ENCODE measurements around the gene KRTAP10-5. TPM values are rescaled to one million over a fixed set of nuclear protein-coding genes. Genes with fewer than 3 reads are reported as not detected.

The KRTAP10-5 gene
- total RNA-seq, 1 experiment from 2014 or later = not detected

GRCh38 chr21:44555200-44555875 lies 25.1 kb downstream of the KRTAP10-5 start:
- Mint-ChIP-seq H3K27ac (no peak overlapping the region), H3K4me3 (no peak overlapping the region), H3K27me3 (ENCODE audit: low read depth) (no peaks in the 10 kb centered on the region; the same call in none of the 2 replicates), H3K4me1 (peaks cover 37% of the 10 kb centered on the region), H3K36me3 (no peaks in the 10 kb centered on the region), H3K9me3 (peaks cover under 1% of the 10 kb centered on the region)
- DNase-seq (ENCODE audit: low spot score) (no peak), ATAC-seq (no peak)
- TF ChIP-seq OVOL2 (CRISPR knock-in tag; IDR thresholded peaks at IDR 0.05; ENCODE audit: borderline replicate concordance) (no peak), NR3C1 (CRISPR knock-in tag; conservative IDR thresholded peaks at IDR 0.05; ENCODE audit: low read depth) (no peak), ETV6 (CRISPR knock-in tag; IDR thresholded peaks at IDR 0.05) (no peak), GRHL2 (CRISPR knock-in tag; IDR thresholded peaks at IDR 0.05; ENCODE audit: insufficient replicate concordance, severe bottlenecking) (no peak), NR1H2 (CRISPR knock-in tag; IDR thresholded peaks at IDR 0.05) (no peak), ESRRA (CRISPR knock-in tag; IDR thresholded peaks at IDR 0.05; ENCODE audit: borderline replicate concordance) (no peak), HMGXB4 (CRISPR knock-in tag; IDR thresholded peaks at IDR 0.05) (no peak), ELF4 (CRISPR knock-in tag; IDR thresholded peaks at IDR 0.05; ENCODE audit: low read depth) (no peak), EMX1 (CRISPR knock-in tag; IDR thresholded peaks at IDR 0.05) (no peak), PRRX2 (CRISPR knock-in tag; IDR thresholded peaks at IDR 0.05) (no peak), HMGA2 (CRISPR knock-in tag; IDR thresholded peaks at IDR 0.05) (no peak), FOXK1 (CRISPR knock-in tag; IDR thresholded peaks at IDR 0.05) (no peak), FOXP4 (CRISPR knock-in tag; IDR thresholded peaks at IDR 0.05) (no peak), SP1 (CRISPR knock-in tag; conservative IDR thresholded peaks at IDR 0.05) (no peak)
- TF ChIP-seq, protein P1, sequence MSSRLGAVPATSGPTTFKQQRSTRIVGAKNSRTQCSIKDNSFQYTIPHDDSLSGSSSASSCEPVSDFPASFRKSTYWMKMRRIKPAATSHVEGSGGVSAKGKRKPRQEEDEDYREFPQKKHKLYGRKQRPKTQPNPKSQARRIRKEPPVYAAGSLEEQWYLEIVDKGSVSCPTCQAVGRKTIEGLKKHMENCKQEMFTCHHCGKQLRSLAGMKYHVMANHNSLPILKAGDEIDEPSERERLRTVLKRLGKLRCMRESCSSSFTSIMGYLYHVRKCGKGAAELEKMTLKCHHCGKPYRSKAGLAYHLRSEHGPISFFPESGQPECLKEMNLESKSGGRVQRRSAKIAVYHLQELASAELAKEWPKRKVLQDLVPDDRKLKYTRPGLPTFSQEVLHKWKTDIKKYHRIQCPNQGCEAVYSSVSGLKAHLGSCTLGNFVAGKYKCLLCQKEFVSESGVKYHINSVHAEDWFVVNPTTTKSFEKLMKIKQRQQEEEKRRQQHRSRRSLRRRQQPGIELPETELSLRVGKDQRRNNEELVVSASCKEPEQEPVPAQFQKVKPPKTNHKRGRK (CRISPR knock-in tag; IDR thresholded peaks at IDR 0.05; ENCODE audit: borderline replicate concordance) = no peak
- TF ChIP-seq, protein P2, sequence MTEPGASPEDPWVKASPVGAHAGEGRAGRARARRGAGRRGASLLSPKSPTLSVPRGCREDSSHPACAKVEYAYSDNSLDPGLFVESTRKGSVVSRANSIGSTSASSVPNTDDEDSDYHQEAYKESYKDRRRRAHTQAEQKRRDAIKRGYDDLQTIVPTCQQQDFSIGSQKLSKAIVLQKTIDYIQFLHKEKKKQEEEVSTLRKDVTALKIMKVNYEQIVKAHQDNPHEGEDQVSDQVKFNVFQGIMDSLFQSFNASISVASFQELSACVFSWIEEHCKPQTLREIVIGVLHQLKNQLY (CRISPR knock-in tag; IDR thresholded peaks at IDR 0.05) = no peak
- TF ChIP-seq, protein P3, sequence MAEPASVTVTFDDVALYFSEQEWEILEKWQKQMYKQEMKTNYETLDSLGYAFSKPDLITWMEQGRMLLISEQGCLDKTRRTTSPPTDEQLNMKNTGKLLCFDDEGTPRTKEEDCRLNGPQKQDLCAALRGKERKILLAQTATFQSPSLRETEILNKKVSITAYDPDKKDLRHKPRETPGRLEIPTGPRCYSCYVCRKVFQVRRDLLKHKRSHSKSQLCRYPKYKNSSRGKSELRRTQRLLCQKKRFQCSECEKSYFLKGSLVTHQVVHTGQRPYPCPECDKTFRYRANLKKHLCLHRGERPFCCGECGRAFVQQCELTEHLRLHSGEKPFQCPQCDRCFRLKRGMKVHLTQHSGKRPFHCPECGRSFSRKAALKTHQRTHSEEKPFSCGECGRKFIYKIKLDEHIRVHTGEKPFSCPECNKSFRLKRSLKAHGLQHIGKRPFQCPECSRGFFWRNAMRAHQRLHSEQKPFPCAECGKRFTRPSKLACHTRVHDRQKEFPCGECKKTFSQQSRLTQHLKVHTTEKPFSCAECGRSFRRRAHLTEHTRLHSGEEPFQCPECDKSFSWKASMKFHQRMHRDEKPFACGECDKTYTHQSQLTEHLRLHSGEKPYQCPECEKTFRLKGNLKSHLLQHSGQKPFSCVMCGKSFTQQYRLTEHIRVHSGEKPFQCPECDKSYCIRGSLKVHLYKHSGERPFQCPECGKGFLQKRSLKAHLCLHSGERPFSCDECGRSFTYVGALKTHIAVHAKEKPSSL (CRISPR knock-in tag; conservative IDR thresholded peaks at IDR 0.05) = no peak
- TF ChIP-seq, protein P4, sequence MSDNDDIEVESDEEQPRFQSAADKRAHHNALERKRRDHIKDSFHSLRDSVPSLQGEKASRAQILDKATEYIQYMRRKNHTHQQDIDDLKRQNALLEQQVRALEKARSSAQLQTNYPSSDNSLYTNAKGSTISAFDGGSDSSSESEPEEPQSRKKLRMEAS (CRISPR knock-in tag; IDR thresholded peaks at IDR 0.05) = no peak
- TF ChIP-seq, protein P5, sequence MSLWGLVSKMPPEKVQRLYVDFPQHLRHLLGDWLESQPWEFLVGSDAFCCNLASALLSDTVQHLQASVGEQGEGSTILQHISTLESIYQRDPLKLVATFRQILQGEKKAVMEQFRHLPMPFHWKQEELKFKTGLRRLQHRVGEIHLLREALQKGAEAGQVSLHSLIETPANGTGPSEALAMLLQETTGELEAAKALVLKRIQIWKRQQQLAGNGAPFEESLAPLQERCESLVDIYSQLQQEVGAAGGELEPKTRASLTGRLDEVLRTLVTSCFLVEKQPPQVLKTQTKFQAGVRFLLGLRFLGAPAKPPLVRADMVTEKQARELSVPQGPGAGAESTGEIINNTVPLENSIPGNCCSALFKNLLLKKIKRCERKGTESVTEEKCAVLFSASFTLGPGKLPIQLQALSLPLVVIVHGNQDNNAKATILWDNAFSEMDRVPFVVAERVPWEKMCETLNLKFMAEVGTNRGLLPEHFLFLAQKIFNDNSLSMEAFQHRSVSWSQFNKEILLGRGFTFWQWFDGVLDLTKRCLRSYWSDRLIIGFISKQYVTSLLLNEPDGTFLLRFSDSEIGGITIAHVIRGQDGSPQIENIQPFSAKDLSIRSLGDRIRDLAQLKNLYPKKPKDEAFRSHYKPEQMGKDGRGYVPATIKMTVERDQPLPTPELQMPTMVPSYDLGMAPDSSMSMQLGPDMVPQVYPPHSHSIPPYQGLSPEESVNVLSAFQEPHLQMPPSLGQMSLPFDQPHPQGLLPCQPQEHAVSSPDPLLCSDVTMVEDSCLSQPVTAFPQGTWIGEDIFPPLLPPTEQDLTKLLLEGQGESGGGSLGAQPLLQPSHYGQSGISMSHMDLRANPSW (CRISPR knock-in tag; conservative IDR thresholded peaks at IDR 0.05; ENCODE audit: low read depth) = no peak
- TF ChIP-seq, protein P6, sequence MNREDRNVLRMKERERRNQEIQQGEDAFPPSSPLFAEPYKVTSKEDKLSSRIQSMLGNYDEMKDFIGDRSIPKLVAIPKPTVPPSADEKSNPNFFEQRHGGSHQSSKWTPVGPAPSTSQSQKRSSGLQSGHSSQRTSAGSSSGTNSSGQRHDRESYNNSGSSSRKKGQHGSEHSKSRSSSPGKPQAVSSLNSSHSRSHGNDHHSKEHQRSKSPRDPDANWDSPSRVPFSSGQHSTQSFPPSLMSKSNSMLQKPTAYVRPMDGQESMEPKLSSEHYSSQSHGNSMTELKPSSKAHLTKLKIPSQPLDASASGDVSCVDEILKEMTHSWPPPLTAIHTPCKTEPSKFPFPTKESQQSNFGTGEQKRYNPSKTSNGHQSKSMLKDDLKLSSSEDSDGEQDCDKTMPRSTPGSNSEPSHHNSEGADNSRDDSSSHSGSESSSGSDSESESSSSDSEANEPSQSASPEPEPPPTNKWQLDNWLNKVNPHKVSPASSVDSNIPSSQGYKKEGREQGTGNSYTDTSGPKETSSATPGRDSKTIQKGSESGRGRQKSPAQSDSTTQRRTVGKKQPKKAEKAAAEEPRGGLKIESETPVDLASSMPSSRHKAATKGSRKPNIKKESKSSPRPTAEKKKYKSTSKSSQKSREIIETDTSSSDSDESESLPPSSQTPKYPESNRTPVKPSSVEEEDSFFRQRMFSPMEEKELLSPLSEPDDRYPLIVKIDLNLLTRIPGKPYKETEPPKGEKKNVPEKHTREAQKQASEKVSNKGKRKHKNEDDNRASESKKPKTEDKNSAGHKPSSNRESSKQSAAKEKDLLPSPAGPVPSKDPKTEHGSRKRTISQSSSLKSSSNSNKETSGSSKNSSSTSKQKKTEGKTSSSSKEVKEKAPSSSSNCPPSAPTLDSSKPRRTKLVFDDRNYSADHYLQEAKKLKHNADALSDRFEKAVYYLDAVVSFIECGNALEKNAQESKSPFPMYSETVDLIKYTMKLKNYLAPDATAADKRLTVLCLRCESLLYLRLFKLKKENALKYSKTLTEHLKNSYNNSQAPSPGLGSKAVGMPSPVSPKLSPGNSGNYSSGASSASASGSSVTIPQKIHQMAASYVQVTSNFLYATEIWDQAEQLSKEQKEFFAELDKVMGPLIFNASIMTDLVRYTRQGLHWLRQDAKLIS (CRISPR knock-in tag; IDR thresholded peaks at IDR 0.05; ENCODE audit: borderline replicate concordance) = no peak
- ChIA-PET CTCF (no interaction called here), POLR2A (no interaction called here)
